ENCODE data around the gene MAML2. TPM values are rescaled to one million over a fixed set of nuclear protein-coding genes. Genes with fewer than 3 reads are reported as not detected.

MAML2 gene
- total RNA-seq, 1 donor from 2014 or later = 3.8 TPM

DNA sequence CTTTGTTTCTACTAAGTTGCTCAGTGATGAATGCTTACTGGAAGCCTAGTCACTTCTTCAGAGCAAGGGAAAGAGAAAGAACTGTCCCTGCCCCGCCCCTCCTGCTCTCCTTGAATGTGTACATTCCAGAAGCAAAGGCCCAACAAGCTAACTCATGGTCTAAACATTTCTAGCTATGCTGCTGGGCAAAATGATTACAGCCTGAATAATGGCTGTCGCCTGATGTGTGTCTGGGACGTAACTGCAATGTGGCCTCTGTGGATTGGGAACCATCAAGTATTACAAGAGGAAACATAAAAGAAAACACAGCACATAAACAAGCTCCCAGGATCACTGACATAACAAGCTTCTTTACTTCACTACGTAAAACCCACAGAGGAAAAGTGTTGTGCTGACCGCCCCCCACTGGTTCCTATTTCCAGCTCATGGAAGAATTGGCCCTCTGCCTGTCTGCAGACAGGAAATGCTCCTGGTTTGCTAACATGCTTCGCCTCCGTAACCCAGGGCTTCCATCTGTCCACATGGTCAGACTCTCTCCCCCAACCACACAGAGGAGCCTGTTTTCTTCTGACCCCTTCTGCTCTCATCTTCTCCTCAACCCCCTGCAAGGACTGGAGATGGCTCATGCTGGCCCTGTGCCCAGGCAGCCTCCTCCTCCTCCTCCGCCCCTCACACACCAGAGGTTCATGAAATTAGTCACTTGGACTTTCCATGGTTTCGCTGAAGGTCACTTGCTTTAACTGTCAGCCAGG is 187.2 kb downstream of the MAML2 start:
- H3K27ac Mint-ChIP-seq = peak overlapping the region; percentile 85
- no peaks in the 10 kb centered on the region for H3K36me3 ChIP-seq
- no peak overlapping the region for H3K4me3 ChIP-seq
- no peak overlapping the region for H2AFZ ChIP-seq (replicated peaks)
- no peak overlapping the region for H3K27ac ChIP-seq
- H3K27me3 ChIP-seq = no peaks in the 10 kb centered on the region
- H3K4me1 ChIP-seq = peaks cover 4% of the 10 kb centered on the region
- peaks cover 51% of the 10 kb centered on the region for H3K4me1 Mint-ChIP-seq
- no peak overlapping the region for H3K4me2 ChIP-seq
- DNase-seq (ENCODE audit: low spot score) = peak; percentile 18
- peaks cover 5% of the 10 kb centered on the region for H3K9me3 Mint-ChIP-seq
- H3K27me3 Mint-ChIP-seq (ENCODE audit: insufficient read depth, low read depth) = no peaks in the 10 kb centered on the region
- H3K9ac ChIP-seq = no peak overlapping the region
- no peaks in the 10 kb centered on the region for H3K79me2 ChIP-seq (ENCODE audit: low read depth)
- H3F3A ChIP-seq (ENCODE audit: low read depth) = no peaks in the 10 kb centered on the region
- no peaks in the 10 kb centered on the region for H4K20me1 ChIP-seq (ENCODE audit: low read depth)
- no peaks in the 10 kb centered on the region for H3K9me3 ChIP-seq (ENCODE audit: low read depth)
- H3K4me3 Mint-ChIP-seq = peak overlapping the region; percentile 44
- TF ChIP-seq CTCF (IDR thresholded peaks at IDR 0.05) (no peak), EZH2 (IDR thresholded peaks at IDR 0.05) (no peak), EZH2phosphoT487 (IDR thresholded peaks at IDR 0.05) (no peak)
- peaks cover 5% of the 10 kb centered on the region for H3K36me3 Mint-ChIP-seq

DNA sequence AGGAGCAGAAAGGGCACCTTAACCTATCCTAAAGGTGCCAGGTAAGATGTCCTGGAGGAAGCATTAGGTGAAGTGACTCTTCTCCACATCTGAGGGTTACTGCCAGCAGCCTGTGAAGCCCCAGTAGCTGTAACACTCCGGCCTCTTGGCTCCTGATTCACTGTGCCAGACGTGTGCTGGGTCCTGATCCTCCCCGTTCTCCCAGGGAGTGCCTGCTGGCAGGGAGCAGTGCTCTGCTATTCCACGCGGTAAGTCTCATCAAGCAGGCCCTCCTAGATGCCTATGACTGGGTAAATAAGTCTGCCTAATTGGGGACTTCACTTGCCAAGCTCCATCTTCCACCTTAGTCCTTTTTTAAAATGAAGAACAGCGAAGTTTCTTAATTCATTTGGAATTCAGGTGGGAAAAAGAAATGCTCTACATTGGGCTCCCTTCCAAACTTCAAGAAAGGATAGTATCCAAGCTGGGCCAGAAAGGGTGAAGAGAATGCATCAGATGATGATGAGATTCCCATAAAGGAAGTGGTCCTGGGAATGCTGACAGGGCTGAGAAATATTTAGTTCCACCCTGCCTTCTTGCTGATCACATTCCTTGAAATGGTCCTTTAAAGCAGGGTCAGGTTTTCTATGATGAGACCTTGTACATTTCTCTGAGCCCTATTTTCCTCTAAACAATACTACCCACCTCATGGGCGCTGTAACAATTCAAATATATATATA is 188.0 kb downstream of the MAML2 start:
- no peak overlapping the region for H2AFZ ChIP-seq (replicated peaks)
- H3K27me3 Mint-ChIP-seq (ENCODE audit: insufficient read depth, low read depth) = no peaks in the 10 kb centered on the region
- H3K4me2 ChIP-seq = no peak overlapping the region
- no peak overlapping the region for H3K27ac ChIP-seq
- no peak overlapping the region for H3K4me3 Mint-ChIP-seq
- peaks cover 4% of the 10 kb centered on the region for H3K4me1 ChIP-seq
- no peaks in the 10 kb centered on the region for H3K36me3 ChIP-seq
- no peak for TF ChIP-seq EZH2 (IDR thresholded peaks at IDR 0.05)
- no peak for TF ChIP-seq CTCF (IDR thresholded peaks at IDR 0.05)
- TF ChIP-seq EZH2phosphoT487 (IDR thresholded peaks at IDR 0.05) = no peak
- H3K4me1 Mint-ChIP-seq = peaks cover 44% of the 10 kb centered on the region
- no peaks in the 10 kb centered on the region for H3F3A ChIP-seq (ENCODE audit: low read depth)
- no peak overlapping the region for H3K9ac ChIP-seq
- DNase-seq (ENCODE audit: low spot score) = no peak
- H3K9me3 ChIP-seq (ENCODE audit: low read depth) = no peaks in the 10 kb centered on the region
- peaks cover 5% of the 10 kb centered on the region for H3K9me3 Mint-ChIP-seq
- no peak overlapping the region for H3K4me3 ChIP-seq
- peaks cover 5% of the 10 kb centered on the region for H3K36me3 Mint-ChIP-seq
- no peak overlapping the region for H3K27ac Mint-ChIP-seq
- no peaks in the 10 kb centered on the region for H4K20me1 ChIP-seq (ENCODE audit: low read depth)
- H3K79me2 ChIP-seq (ENCODE audit: low read depth) = no peaks in the 10 kb centered on the region
- H3K27me3 ChIP-seq = no peaks in the 10 kb centered on the region

DNA sequence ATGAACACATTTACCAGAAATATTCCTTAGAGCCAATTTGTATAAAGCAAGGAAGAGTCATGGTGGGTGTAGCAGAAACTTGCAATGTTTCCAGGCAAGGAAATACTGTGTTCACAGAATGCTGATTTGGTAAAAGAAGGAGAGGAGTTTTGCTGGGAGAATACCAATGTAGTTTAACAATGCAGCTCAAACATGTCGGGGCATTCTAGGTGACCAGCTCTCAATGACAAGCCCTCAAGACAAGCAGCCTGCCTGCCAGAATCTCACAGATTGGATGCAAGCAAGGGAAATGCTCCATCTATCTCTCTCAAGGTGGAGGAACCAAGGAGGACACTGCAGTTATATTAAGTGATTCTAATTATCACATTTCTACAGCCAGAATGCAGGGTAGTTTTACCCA is 190.4 kb downstream of the MAML2 start:
- Histone ChIP-seq H3K36me3 (no peaks in the 10 kb centered on the region), H3F3A (ENCODE audit: low read depth) (no peaks in the 10 kb centered on the region), H3K9me3 (ENCODE audit: low read depth) (no peaks in the 10 kb centered on the region), H3K79me2 (ENCODE audit: low read depth) (no peaks in the 10 kb centered on the region), H3K4me1 (peaks cover 4% of the 10 kb centered on the region), H3K27ac (no peak overlapping the region), H3K4me3 (no peak overlapping the region), H3K27me3 (no peaks in the 10 kb centered on the region), H3K9ac (no peak overlapping the region), H2AFZ (replicated peaks) (no peak overlapping the region), H3K4me2 (no peak overlapping the region), H4K20me1 (ENCODE audit: low read depth) (no peaks in the 10 kb centered on the region)
- Mint-ChIP-seq H3K27me3 (ENCODE audit: insufficient read depth, low read depth) (no peaks in the 10 kb centered on the region), H3K27ac (no peak overlapping the region), H3K4me1 (peaks cover 45% of the 10 kb centered on the region), H3K4me3 (no peak overlapping the region), H3K9me3 (no peaks in the 10 kb centered on the region), H3K36me3 (no peaks in the 10 kb centered on the region)
- DNase-seq (ENCODE audit: low spot score) = peak; percentile 19
- TF ChIP-seq CTCF (IDR thresholded peaks at IDR 0.05) (no peak), EZH2 (IDR thresholded peaks at IDR 0.05) (no peak), EZH2phosphoT487 (IDR thresholded peaks at IDR 0.05) (no peak)

Data from neural progenitor cell (in vitro differentiated cells).